ENCODE data around the gene MSTO1. TPM values are rescaled to one million over a fixed set of nuclear protein-coding genes. Genes with fewer than 3 reads are reported as not detected.
"Not testable (repeated sequence)": the region's sequence is repeated elsewhere in the genome, so short reads cannot be mapped to it uniquely, and the experiment has no call there.

Gene MSTO1
- total and polyA plus RNA-seq, 2 experiments from 2014 or later, result 16.0 to 40.6 TPM

GRCh38 chr1:155652951-155653350 lies 42.9 kb downstream of the MSTO1 start:
- H3K27ac ChIP-seq, result no peak overlapping the region

GRCh38 chr1:155657463-155657862 lies 47.4 kb downstream of the MSTO1 start:
- H4K20me1 ChIP-seq (ENCODE audit: insufficient read depth), result no peaks in the 10 kb centered on the region
- TF ChIP-seq EZH2phosphoT487 (IDR thresholded peaks at IDR 0.05; ENCODE audit: insufficient read depth, low read depth) (no peak), EZH2 (IDR thresholded peaks at IDR 0.05; ENCODE audit: insufficient read depth, poor library complexity, severe bottlenecking) (no peak)
- H3K27me3 ChIP-seq (replicated peaks; ENCODE audit: insufficient read depth), result no peaks in the 10 kb centered on the region
- in situ Hi-C loops (cut with MboI), result no loop called here
- peaks cover 19% of the 10 kb centered on the region for H3F3A ChIP-seq (ENCODE audit: insufficient read depth)
- 55 to 65% methylated on average over 2 of the region's 2 CpGs for WGBS, 2 experiments (ENCODE audit: low coverage in 1 of 2, low lambda C conversion rate in 2 of 2, missing lambda C conversion rate in 2 of 2)
- no peak for DNase-seq
- no peaks in the 10 kb centered on the region for H3K9me3 ChIP-seq (ENCODE audit: low read depth)
- no peaks in the 10 kb centered on the region for H3K79me2 ChIP-seq (ENCODE audit: insufficient read depth)
- no peak overlapping the region for H3K4me2 ChIP-seq (ENCODE audit: unreplicated experiment)
- no peak overlapping the region for H3K4me3 ChIP-seq
- peaks cover 17% of the 10 kb centered on the region for H3K36me3 ChIP-seq (ENCODE audit: low read depth)
- no peak overlapping the region for H3K27ac ChIP-seq
- H2AFZ ChIP-seq, result no peak overlapping the region
- H3K4me1 ChIP-seq (ENCODE audit: insufficient read depth), result no peaks in the 10 kb centered on the region
- H3K9ac ChIP-seq, result no peak overlapping the region
- no peaks in the 10 kb centered on the region for H3K9me2 ChIP-seq (ENCODE audit: insufficient read depth)

More at GRCh38 chr1:155652951-155653350, 42.9 kb downstream of the MSTO1 start:
- Histone ChIP-seq H3K4me3 (no peak overlapping the region), H3F3A (ENCODE audit: insufficient read depth) (peaks cover 46% of the 10 kb centered on the region), H3K9ac (no peak overlapping the region), H3K79me2 (ENCODE audit: insufficient read depth) (peaks cover 2% of the 10 kb centered on the region; the same call in 1 of the 2 replicates), H3K36me3 (ENCODE audit: low read depth) (no peaks in the 10 kb centered on the region), H3K27me3 (replicated peaks; ENCODE audit: insufficient read depth) (no peaks in the 10 kb centered on the region), H3K4me2 (ENCODE audit: unreplicated experiment) (no peak overlapping the region), H4K20me1 (ENCODE audit: insufficient read depth) (no peaks in the 10 kb centered on the region), H3K9me2 (ENCODE audit: insufficient read depth) (no peaks in the 10 kb centered on the region), H3K9me3 (ENCODE audit: low read depth) (no peaks in the 10 kb centered on the region), H2AFZ (no peak overlapping the region), H3K4me1 (ENCODE audit: insufficient read depth) (peaks cover 18% of the 10 kb centered on the region)
- WGBS, 2 experiments (ENCODE audit: low coverage in 1 of 2, low lambda C conversion rate in 2 of 2, missing lambda C conversion rate in 2 of 2), result 80 to 88% methylated on average over 3 of the region's 3 CpGs
- DNase-seq, result no peak
- in situ Hi-C loops (cut with MboI), result no loop called here
- TF ChIP-seq EZH2 (IDR thresholded peaks at IDR 0.05; ENCODE audit: insufficient read depth, poor library complexity, severe bottlenecking), result no peak
- TF ChIP-seq EZH2phosphoT487 (IDR thresholded peaks at IDR 0.05; ENCODE audit: insufficient read depth, low read depth), result no peak

GRCh38 chr1:155661239-155661638 lies 51.2 kb downstream of the MSTO1 start:
- H3K27me3 ChIP-seq (replicated peaks; ENCODE audit: insufficient read depth); H4K20me1 ChIP-seq (ENCODE audit: insufficient read depth); H2AFZ ChIP-seq; H3K4me3 ChIP-seq; H3K79me2 ChIP-seq (ENCODE audit: insufficient read depth); H3K9me3 ChIP-seq (ENCODE audit: low read depth); H3K9ac ChIP-seq; H3K4me1 ChIP-seq (ENCODE audit: insufficient read depth); H3K27ac ChIP-seq; H3K4me2 ChIP-seq (ENCODE audit: unreplicated experiment); DNase-seq; in situ Hi-C loops (cut with MboI); H3K9me2 ChIP-seq (ENCODE audit: insufficient read depth): not testable (repeated sequence)
- Histone ChIP-seq H3F3A (ENCODE audit: insufficient read depth) (peaks cover 12% of the 10 kb centered on the region; the same call in 1 of the 2 replicates), H3K36me3 (ENCODE audit: low read depth) (peaks cover 34% of the 10 kb centered on the region)
- 81 to 84% methylated on average over 4 of the region's 4 CpGs for WGBS, 2 experiments (ENCODE audit: low coverage in 1 of 2, low lambda C conversion rate in 2 of 2, missing lambda C conversion rate in 2 of 2)

Small RNA genes within 50 kb of the gene (small RNA-seq; reads per million reads assigned to genes)
- not detected for gene AL353807.4 (ENCODE audit: low read depth, low replicate concordance)

Other genes with a start within 250 kb of the MSTO1 start
- gene ASH1L, start 47.4 kb upstream of the MSTO1 start, total RNA-seq (2014; rRNA removed; shearing (Covaris generic)), result 18.2 and 20.0 TPM in 2 replicates
- 15.2 and 15.9 TPM in 2 replicates for gene ASH1L, start 47.4 kb upstream of the MSTO1 start, polyA plus RNA-seq (2016; fragmentation: Nextera tagmentation; extraction: Ambion mirVana)
- gene YY1AP1, start 78.6 kb downstream of the MSTO1 start, total RNA-seq (2014; rRNA removed; shearing (Covaris generic)), result 36.7 and 50.1 TPM in 2 replicates
- 27.0 and 28.1 TPM in 2 replicates for gene YY1AP1, start 78.6 kb downstream of the MSTO1 start, polyA plus RNA-seq (2016; fragmentation: Nextera tagmentation; extraction: Ambion mirVana)
- 41.1 and 41.4 TPM in 2 replicates for gene DAP3, start 78.9 kb downstream of the MSTO1 start, total RNA-seq (2014; rRNA removed; shearing (Covaris generic))
- 77.8 and 82.2 TPM in 2 replicates for gene DAP3, start 78.9 kb downstream of the MSTO1 start, polyA plus RNA-seq (2016; fragmentation: Nextera tagmentation; extraction: Ambion mirVana)
- 20.4 and 24.4 TPM in 2 replicates for gene GON4L, start 247.0 kb downstream of the MSTO1 start, total RNA-seq (2014; rRNA removed; shearing (Covaris generic))
- gene GON4L, start 247.0 kb downstream of the MSTO1 start, polyA plus RNA-seq (2016; fragmentation: Nextera tagmentation; extraction: Ambion mirVana), result 24.9 and 30.3 TPM in 2 replicates
- gene SYT11, start 249.3 kb downstream of the MSTO1 start, total RNA-seq (2014; rRNA removed; shearing (Covaris generic)), result 28.5 and 30.2 TPM in 2 replicates
- gene SYT11, start 249.3 kb downstream of the MSTO1 start, polyA plus RNA-seq (2016; fragmentation: Nextera tagmentation; extraction: Ambion mirVana), result 16.2 and 18.3 TPM in 2 replicates